ENCODE measurements around the gene NRXN3.
A peak's percentile ranks its signal among the peaks of the same experiment; 100 is the strongest.

Gene NRXN3

DNA sequence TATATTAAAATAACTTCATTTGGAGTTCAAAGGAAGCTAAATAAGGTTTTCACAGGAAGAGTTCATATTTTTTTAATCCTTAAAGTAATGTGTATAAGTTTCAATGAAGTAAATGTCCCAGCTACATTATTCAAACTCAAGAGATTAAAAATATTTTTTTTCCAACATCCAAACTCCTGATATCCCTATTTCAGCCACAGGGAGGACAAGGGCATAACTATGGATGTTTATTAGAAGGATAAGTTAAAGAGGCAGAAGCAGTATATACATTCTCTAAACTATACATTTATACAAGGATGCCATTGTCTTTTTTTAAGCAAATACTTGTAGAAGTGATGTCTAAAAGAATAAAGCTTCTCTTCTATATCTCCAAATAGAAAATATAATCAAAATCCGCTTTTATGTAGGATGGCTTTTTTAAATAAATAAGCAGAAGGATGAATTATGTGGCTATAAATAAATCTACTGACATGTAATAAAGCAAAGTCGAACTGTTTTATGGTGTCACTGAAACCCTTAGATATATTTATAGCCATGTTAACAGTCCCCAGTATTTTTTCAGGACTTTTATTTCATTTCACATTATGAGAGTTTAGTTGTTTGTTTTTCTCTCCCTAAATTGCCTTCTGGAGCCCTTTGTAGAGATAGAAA lies 1104.6 kb downstream of the NRXN3 start:
- DNase-seq (ENCODE audit: low spot score): no peak
- in situ Hi-C loops (cut with MboI; ENCODE audit: low pct_unique_long_range_greater_than_20kb, low sequenced_read_pairs, unreplicated experiment): no loop called here
- TF ChIP-seq, protein P1, sequence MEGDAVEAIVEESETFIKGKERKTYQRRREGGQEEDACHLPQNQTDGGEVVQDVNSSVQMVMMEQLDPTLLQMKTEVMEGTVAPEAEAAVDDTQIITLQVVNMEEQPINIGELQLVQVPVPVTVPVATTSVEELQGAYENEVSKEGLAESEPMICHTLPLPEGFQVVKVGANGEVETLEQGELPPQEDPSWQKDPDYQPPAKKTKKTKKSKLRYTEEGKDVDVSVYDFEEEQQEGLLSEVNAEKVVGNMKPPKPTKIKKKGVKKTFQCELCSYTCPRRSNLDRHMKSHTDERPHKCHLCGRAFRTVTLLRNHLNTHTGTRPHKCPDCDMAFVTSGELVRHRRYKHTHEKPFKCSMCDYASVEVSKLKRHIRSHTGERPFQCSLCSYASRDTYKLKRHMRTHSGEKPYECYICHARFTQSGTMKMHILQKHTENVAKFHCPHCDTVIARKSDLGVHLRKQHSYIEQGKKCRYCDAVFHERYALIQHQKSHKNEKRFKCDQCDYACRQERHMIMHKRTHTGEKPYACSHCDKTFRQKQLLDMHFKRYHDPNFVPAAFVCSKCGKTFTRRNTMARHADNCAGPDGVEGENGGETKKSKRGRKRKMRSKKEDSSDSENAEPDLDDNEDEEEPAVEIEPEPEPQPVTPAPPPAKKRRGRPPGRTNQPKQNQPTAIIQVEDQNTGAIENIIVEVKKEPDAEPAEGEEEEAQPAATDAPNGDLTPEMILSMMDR (IDR thresholded peaks at IDR 0.05; ENCODE audit: extremely low read depth, insufficient read depth, missing control alignments): no peak

GRCh38 chr14:79275292-79275655 lies 1105.1 kb downstream of the NRXN3 start:
- in situ Hi-C loops (cut with MboI; ENCODE audit: low pct_unique_long_range_greater_than_20kb, low sequenced_read_pairs, unreplicated experiment): no loop called here
- TF ChIP-seq, protein P1 (IDR thresholded peaks at IDR 0.05; ENCODE audit: extremely low read depth, insufficient read depth, missing control alignments): no peak
- DNase-seq (ENCODE audit: low spot score): no peak

- in situ Hi-C loops (cut with MboI; ENCODE audit: low pct_unique_long_range_greater_than_20kb, low sequenced_read_pairs, unreplicated experiment): no loop called here
Measured at GRCh38 chr14:79278286-79278797, 1108.2 kb downstream of the NRXN3 start.

GRCh38 chr14:79278798-79279644 lies 1108.8 kb downstream of the NRXN3 start:
- TF ChIP-seq, protein P1 (IDR thresholded peaks at IDR 0.05; ENCODE audit: extremely low read depth, insufficient read depth, missing control alignments): no peak
- DNase-seq (ENCODE audit: low spot score): peak; percentile 33
- in situ Hi-C loops (cut with MboI; ENCODE audit: low pct_unique_long_range_greater_than_20kb, low sequenced_read_pairs, unreplicated experiment): no loop called here

More at GRCh38 chr14:79278286-79278797, 1108.2 kb downstream of the NRXN3 start:
- DNase-seq (ENCODE audit: low spot score): no peak
- TF ChIP-seq, protein P1 (IDR thresholded peaks at IDR 0.05; ENCODE audit: extremely low read depth, insufficient read depth, missing control alignments): no peak

DNA sequence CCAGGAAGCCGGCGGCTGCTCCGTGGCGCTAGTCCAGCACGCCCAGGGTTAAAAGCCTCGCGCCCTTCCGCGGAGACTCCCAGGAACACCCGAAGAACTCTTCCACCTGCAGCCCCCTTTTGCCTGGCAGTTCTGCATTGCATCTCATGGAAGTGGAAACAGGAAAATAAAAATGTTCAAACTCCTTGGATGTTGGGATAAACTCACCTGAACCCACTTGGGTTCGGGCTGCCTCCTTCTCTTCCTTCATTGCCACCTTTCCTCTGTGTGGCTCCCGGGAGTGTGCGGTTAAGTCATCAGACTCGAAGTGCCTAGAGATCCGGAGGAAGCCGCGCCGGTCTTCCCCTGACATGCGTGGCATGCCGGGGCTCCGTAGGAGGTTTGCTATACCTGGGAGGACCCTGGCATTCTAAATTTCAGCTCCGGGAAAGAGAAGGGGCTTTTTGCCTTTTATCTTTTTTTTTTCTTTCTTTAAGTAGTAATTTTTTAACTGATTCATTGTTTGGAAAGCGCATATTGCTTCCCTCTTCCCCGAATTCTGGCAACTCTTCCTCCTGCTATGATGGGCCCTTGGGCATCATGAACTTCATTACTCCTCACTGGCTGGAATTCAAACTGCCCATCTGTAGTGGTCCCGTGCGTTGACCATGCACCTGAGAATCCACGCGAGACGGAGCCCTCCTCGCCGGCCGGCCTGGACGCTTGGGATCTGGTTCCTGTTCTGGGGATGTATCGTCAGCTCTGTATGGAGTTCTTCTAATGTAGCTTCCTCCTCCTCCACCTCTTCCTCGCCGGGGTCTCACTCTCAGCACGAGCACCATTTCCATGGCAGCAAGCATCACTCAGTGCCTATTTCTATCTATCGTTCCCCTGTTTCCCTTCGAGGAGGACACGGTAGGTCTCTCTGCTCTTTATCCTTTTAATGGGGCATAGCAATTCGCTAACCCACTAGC lies 1109.7 kb downstream of the NRXN3 start:
- no peak for DNase-seq (ENCODE audit: low spot score)
- TF ChIP-seq, protein P1 (IDR thresholded peaks at IDR 0.05; ENCODE audit: extremely low read depth, insufficient read depth, missing control alignments): no peak
- in situ Hi-C loops (cut with MboI; ENCODE audit: low pct_unique_long_range_greater_than_20kb, low sequenced_read_pairs, unreplicated experiment): no loop called here
